DMS153 treated with DMSO at 0.1 percent for 48 hours (cell line): ENCODE data around the gene ADAMTS9.
"Not testable (repeated sequence)": the region's sequence is repeated elsewhere in the genome, so short reads cannot be mapped to it uniquely, and the experiment has no call there.

Experiments
- DNase-seq: peaks from one replicate; lab custom pipeline; 2025; ENCODE audit not compliant: unreplicated experiment; lab: John Stamatoyannopoulos, UW

The ADAMTS9 gene

GRCh38 chr3:64546856-64547255 is 140.9 kb downstream of the ADAMTS9 start:
- no peak for DNase-seq

- not testable (repeated sequence) for DNase-seq
Measured at GRCh38 chr3:64545239-64545638, 142.6 kb downstream of the ADAMTS9 start.

- no peak for DNase-seq
Measured at GRCh38 chr3:64541803-64542202, 146.0 kb downstream of the ADAMTS9 start.

- no peak for DNase-seq
Measured at GRCh38 chr3:64539451-64540196, 148.2 kb downstream of the ADAMTS9 start.

- no peak for DNase-seq
Measured at GRCh38 chr3:64536166-64536565, 151.6 kb downstream of the ADAMTS9 start.

GRCh38 chr3:64533617-64534317 is 154.0 kb downstream of the ADAMTS9 start:
- DNase-seq: peak; percentile 21

GRCh38 chr3:64530434-64531049 is 157.3 kb downstream of the ADAMTS9 start:
- DNase-seq: peak; percentile 7

- no peak for DNase-seq
Measured at GRCh38 chr3:64523324-64523723, 164.5 kb downstream of the ADAMTS9 start.

GRCh38 chr3:64520334-64520733 is 167.5 kb downstream of the ADAMTS9 start:
- no peak for DNase-seq

- DNase-seq: no peak
Measured at GRCh38 chr3:64518950-64519349, 168.8 kb downstream of the ADAMTS9 start.

- no peak for DNase-seq
Measured at GRCh38 chr3:64518496-64518895, 169.3 kb downstream of the ADAMTS9 start.

GRCh38 chr3:64514889-64515288 is 172.9 kb downstream of the ADAMTS9 start:
- no peak for DNase-seq

- DNase-seq: no peak
Measured at GRCh38 chr3:64509206-64509605, 178.6 kb downstream of the ADAMTS9 start.

- DNase-seq: no peak
Measured at GRCh38 chr3:64508140-64508539, 179.7 kb downstream of the ADAMTS9 start.

- no peak for DNase-seq
Measured at GRCh38 chr3:64506255-64506654, 181.5 kb downstream of the ADAMTS9 start.

GRCh38 chr3:64505419-64505818 is 182.4 kb downstream of the ADAMTS9 start:
- DNase-seq: no peak

- DNase-seq: no peak
Measured at GRCh38 chr3:64502284-64502683, 185.5 kb downstream of the ADAMTS9 start.

- peak; percentile 11 for DNase-seq
Measured at GRCh38 chr3:64501298-64501906, 186.4 kb downstream of the ADAMTS9 start.

GRCh38 chr3:64496786-64497490 is 190.9 kb downstream of the ADAMTS9 start:
- DNase-seq: no peak

- DNase-seq: no peak
Measured at GRCh38 chr3:64495781-64496334, 191.9 kb downstream of the ADAMTS9 start.
